Panc1 (cell line): ENCODE results near the gene VPS26A. TPM values are rescaled to one million over a fixed set of nuclear protein-coding genes. Genes with fewer than 3 reads are reported as not detected.
A peak's percentile ranks its signal among the peaks of the same experiment; 100 is the strongest.
"Not testable (repeated sequence)": the region's sequence is repeated elsewhere in the genome, so short reads cannot be mapped to it uniquely, and the experiment has no call there.

Experiments
- ATAC-seq: fragments of 200-7000 bp; cut with Tn5 transposase; 2 replicates; pipeline ENCODE4 v1.9.1; 2020; ENCODE audit warnings: mild to moderate bottlenecking, moderate library complexity
- BruUV-seq: library from RNA; stranded (reverse); fragments of 400-500 nt; replicated peaks from 2 replicates; lab custom pipeline; 2021; lab: Mats Ljungman, UMichigan
- CTCF ChIA-PET: fragments of 300-600 bp; sonication (Branson Sonifier 250); formaldehyde crosslinking; loops from one replicate; lab custom pipeline; 2022; ENCODE audit warnings: antibody characterized with exemption; lab: Charles Lee
- POLR2A ChIA-PET: fragments of 300-600 bp; sonication (Branson Sonifier 250); formaldehyde crosslinking; loops from one replicate; lab custom pipeline; 2022; ENCODE audit warnings: antibody characterized with exemption; lab: Charles Lee
- DNase-seq: peaks from one replicate; pipeline ENCODE4 v3.0.0-alpha.2; 2010; ENCODE audit warnings: low read depth, low spot score
- H3K27ac ChIP-seq: 2 replicates; pipeline ENCODE4 v1.5.1; 2011; ENCODE audit warnings: mild to moderate bottlenecking, low read length, inconsistent platforms
- H3K27me3 ChIP-seq: fragments of 200-500 bp; sonication (Bioruptor generic); 2 replicates; pipeline ENCODE4 v1.6.0; 2014; ENCODE audit warnings: low read length, inconsistent platforms; ENCODE audit not compliant: control insufficient read depth, insufficient read depth
- H3K36me3 ChIP-seq: fragments of 200-500 bp; sonication (Bioruptor generic); 2 replicates; pipeline ENCODE4 v1.5.1; 2014; ENCODE audit warnings: inconsistent platforms, mild to moderate bottlenecking, low read length, moderate library complexity; ENCODE audit not compliant: control insufficient read depth, insufficient read depth
- H3K4me1 ChIP-seq: 2 replicates; pipeline ENCODE4 v1.5.1; 2011; ENCODE audit warnings: inconsistent platforms, mild to moderate bottlenecking, low read length, moderate library complexity; ENCODE audit not compliant: control insufficient read depth, insufficient read depth
- H3K4me3 ChIP-seq, 2 experiments: 2 replicates each; pipeline ENCODE4 v1.5.1; 2011 to 2012; ENCODE audit warnings: low read depth in 2 of 2, low read length in 2 of 2, mild to moderate bottlenecking in 2 of 2, inconsistent platforms in 1 of 2, moderate library complexity in 1 of 2
- H3K9me3 ChIP-seq: fragments of 200-500 bp; sonication (Bioruptor generic); 2 replicates; pipeline ENCODE4 v1.5.1; 2014; ENCODE audit warnings: low read depth, mild to moderate bottlenecking, inconsistent platforms, low read length, moderate library complexity; ENCODE audit not compliant: control insufficient read depth, insufficient read depth
- POLR2AphosphoS5 ChIP-seq: IDR thresholded peaks from 2 replicates; pipeline ENCODE4 v1.6.1; 2012; ENCODE audit warnings: mild to moderate bottlenecking, low read depth, low read length, moderate library complexity
- REST ChIP-seq, 2 experiments: IDR thresholded peaks; 2 replicates each; pipeline ENCODE4 v1.6.1; 2011 to 2012; ENCODE audit warnings: low read depth in 2 of 2, control low read depth in 1 of 2, low read length in 1 of 2, mild to moderate bottlenecking in 1 of 2, moderate library complexity in 1 of 2; ENCODE audit not compliant: insufficient read depth in 1 of 2
- SIN3A ChIP-seq: IDR thresholded peaks from 2 replicates; pipeline ENCODE4 v1.6.1; 2012; ENCODE audit warnings: low read depth, mild to moderate bottlenecking, low read length, moderate library complexity, borderline replicate concordance; ENCODE audit not compliant: insufficient read depth
- TCF7L2 ChIP-seq: IDR thresholded peaks from 2 replicates; pipeline ENCODE4 v1.6.1; 2011; ENCODE audit warnings: mild to moderate bottlenecking, low read depth, low read length, inconsistent platforms
- in situ Hi-C: cut with HindIII; loops from 2 replicates; pipeline ENCODE4 v1.10.0; 2016; ENCODE audit warnings: low sequenced_read_pairs, low pct_unique_long_range_greater_than_20kb
- intact Hi-C: fragments of 100-400 bp; cut with micrococcal nuclease; formaldehyde crosslinking; loops from one replicate; pipeline ENCODE4 v1.10.0; 2022; ENCODE audit not compliant: unreplicated experiment
- total RNA-seq: library from RNA; stranded (reverse); gene quantifications from one replicate; pipeline ENCODE4 v1.2.1, GENCODE V29; 2021; ENCODE audit not compliant: unreplicated experiment
- TF ChIP-seq, protein P1 (sequence below): fragments of 450-650 bp; IDR thresholded peaks from 2 replicates; pipeline ENCODE4 v1.5.1; 2017; ENCODE audit warnings: mild to moderate bottlenecking

The VPS26A gene
- total RNA-seq, 1 experiment from 2014 or later = 88.9 TPM

- ATAC-seq (no peak), DNase-seq (no peak)
- Histone ChIP-seq H3K9me3 (no peaks in the 10 kb centered on the region), H3K27ac (no peak overlapping the region), H3K4me3 (no peak overlapping the region), H3K4me1 (no peaks in the 10 kb centered on the region), H3K36me3 (no peaks in the 10 kb centered on the region; the same call in 1 of the 2 replicates), H3K27me3 (no peaks in the 10 kb centered on the region)
- in situ Hi-C loops (no loop called here), intact Hi-C loops (no loop called here)
- POLR2A ChIA-PET = interaction anchor here (0.6 kb wide), 1 partner anchor 57 kb away, joined by 3 read pairs; no protein-coding TSS in a partner anchor
- TF ChIP-seq, protein P1, sequence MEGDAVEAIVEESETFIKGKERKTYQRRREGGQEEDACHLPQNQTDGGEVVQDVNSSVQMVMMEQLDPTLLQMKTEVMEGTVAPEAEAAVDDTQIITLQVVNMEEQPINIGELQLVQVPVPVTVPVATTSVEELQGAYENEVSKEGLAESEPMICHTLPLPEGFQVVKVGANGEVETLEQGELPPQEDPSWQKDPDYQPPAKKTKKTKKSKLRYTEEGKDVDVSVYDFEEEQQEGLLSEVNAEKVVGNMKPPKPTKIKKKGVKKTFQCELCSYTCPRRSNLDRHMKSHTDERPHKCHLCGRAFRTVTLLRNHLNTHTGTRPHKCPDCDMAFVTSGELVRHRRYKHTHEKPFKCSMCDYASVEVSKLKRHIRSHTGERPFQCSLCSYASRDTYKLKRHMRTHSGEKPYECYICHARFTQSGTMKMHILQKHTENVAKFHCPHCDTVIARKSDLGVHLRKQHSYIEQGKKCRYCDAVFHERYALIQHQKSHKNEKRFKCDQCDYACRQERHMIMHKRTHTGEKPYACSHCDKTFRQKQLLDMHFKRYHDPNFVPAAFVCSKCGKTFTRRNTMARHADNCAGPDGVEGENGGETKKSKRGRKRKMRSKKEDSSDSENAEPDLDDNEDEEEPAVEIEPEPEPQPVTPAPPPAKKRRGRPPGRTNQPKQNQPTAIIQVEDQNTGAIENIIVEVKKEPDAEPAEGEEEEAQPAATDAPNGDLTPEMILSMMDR = no peak; the same call in 1 of the 2 replicates
- TF ChIP-seq SIN3A = no peak
- TF ChIP-seq REST (IDR thresholded peaks at IDR 0.05; ENCODE audit: insufficient read depth in 1 of 2, low read depth in 2 of 2, low read length in 1 of 2) = no peak
- TF ChIP-seq POLR2AphosphoS5 = no peak
- no peak for TF ChIP-seq TCF7L2
- TSS peak; percentile 9 for BruUV-seq
- CTCF ChIA-PET = no interaction called here
These were observed 17.3 kb downstream of the VPS26A start for GRCh38 chr10:69141304-69141703.

- H3K9me3 ChIP-seq, H3K36me3 ChIP-seq, ATAC-seq, in situ Hi-C loops, H3K4me3 ChIP-seq, DNase-seq, intact Hi-C loops, H3K4me1 ChIP-seq, BruUV-seq, POLR2A ChIA-PET, H3K27me3 ChIP-seq, H3K27ac ChIP-seq, CTCF ChIA-PET: not testable (repeated sequence)
These were observed 18.1 kb downstream of the VPS26A start for GRCh38 chr10:69142074-69142473.

DNA sequence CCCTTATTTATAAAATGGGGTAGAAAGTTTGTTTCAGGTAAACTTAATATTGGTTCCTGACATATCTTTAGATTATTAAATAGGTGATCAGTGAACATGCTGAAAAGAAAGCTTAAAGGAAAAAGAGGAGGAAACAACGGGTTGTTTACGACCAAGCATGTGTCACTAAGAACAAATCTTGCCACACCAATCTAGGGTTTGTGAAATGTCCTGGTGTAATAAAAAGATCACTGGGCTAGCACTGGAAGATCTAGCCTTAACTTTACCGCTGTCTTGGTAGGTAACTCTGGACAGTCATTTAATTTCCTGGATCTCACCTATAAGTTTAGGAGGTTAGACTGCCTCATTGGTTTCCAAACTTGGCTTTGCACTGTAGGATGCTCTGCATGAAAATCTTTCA is 19.0 kb downstream of the VPS26A start:
- ATAC-seq = no peak
- Histone ChIP-seq H3K9me3 (no peaks in the 10 kb centered on the region), H3K27ac (no peak overlapping the region), H3K27me3 (no peaks in the 10 kb centered on the region), H3K36me3 (no peaks in the 10 kb centered on the region; the same call in 1 of the 2 replicates), H3K4me1 (no peaks in the 10 kb centered on the region), H3K4me3 (no peak overlapping the region)
- ChIA-PET POLR2A (no interaction called here), CTCF (no interaction called here)
- in situ Hi-C loops (no loop called here), intact Hi-C loops (no loop called here)
- TF ChIP-seq POLR2AphosphoS5 (no peak), REST (IDR thresholded peaks at IDR 0.05; ENCODE audit: insufficient read depth in 1 of 2, low read depth in 2 of 2, low read length in 1 of 2) (no peak), TCF7L2 (no peak), SIN3A (no peak)
- TF ChIP-seq, protein P1 = no peak
- DNase-seq = no peak
- no TSS peak for BruUV-seq
